ENCODE data around the gene DNAJC18. TPM values are rescaled to one million over a fixed set of nuclear protein-coding genes. Genes with fewer than 3 reads are reported as not detected.

The DNAJC18 gene
- total RNA-seq, 1 experiment from 2014 or later = 22.9 TPM

GRCh38 chr5:139369181-139369580 is 70.1 kb downstream of the DNAJC18 start:
- no peak for DNase-seq (ENCODE audit: low spot score)

DNA sequence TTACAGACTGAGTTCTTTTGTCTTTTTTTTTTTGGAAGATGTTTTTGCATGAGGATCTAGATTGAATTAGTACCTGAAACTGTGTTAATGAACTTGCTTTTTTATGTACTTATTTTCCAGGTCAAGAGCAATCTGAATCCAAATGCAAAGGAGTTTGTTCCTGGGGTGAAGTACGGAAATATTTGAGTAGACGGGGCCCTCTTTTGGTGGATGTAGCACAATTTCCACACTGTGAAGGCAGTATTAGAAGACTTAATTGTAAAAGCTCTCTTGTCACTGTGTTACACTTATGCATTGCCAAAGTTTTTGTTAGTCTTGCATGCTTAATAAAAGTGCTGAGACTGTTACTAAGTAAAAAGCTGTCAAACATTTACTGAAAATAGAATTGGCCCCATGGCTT is 70.7 kb downstream of the DNAJC18 start:
- DNase-seq (ENCODE audit: low spot score) = no peak

DNA sequence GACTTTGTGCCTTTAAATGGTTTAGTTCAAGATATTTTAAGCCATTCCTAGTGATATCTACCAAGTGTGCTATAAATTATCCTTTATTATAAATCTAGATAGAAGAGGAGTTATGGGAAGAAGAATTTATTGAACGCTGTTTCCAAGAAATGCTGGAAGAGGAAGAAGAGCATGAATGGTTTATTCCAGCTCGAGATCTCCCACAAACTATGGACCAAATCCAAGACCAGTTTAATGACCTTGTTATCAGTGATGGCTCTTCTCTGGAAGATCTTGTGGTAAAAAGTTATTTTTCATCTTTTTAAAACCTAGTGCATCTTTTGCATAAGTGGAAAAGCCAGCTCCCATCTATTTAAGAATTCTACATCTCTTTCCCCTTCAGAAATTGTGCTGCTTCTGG is 74.9 kb downstream of the DNAJC18 start:
- no peak for DNase-seq (ENCODE audit: low spot score)

GRCh38 chr5:139363937-139364336 is 75.4 kb downstream of the DNAJC18 start:
- DNase-seq (ENCODE audit: low spot score) = no peak

- no peak for DNase-seq (ENCODE audit: low spot score)
Observed at GRCh38 chr5:139361835-139362429, 77.4 kb downstream of the DNAJC18 start.

DNA sequence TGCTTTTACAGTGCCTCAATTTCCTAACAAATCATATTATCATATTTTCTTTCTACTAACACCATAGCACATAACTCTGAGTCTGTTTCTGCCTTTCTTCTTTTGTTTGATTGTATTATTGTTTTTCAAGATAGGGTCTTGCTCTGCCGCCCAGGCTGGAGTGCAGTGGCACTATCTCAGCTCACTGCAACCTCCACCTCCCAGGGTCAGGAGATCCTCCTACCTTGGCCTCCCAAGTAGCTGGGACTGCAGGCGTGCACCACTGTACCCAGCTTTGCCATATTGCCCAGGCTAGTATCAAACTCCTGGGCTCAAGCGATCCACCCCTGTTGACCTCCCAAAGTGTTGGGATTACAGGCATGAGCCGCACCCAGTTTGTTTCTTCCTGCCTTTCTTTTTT is 78.9 kb downstream of the DNAJC18 start:
- no peak for DNase-seq (ENCODE audit: low spot score)

Other genes starting within 250 kb of the DNAJC18 start
- 50.9 and 58.1 TPM in 2 replicates for gene SIL1, start 241.2 kb downstream of the DNAJC18 start, total RNA-seq (2014; rRNA removed; shearing (Covaris generic))
- 241 and 248 TPM in 2 replicates for gene MATR3, start 145.8 kb downstream of the DNAJC18 start, total RNA-seq (2014; rRNA removed; shearing (Covaris generic))
- gene PAIP2, start 97.7 kb downstream of the DNAJC18 start, total RNA-seq (2014; rRNA removed; shearing (Covaris generic)) = 66.1 and 71.8 TPM in 2 replicates
- not detected in 2 replicates for gene SLC23A1, start 56.2 kb downstream of the DNAJC18 start, total RNA-seq (2014; rRNA removed; shearing (Covaris generic))
- gene MZB1, start 49.6 kb downstream of the DNAJC18 start, total RNA-seq (2014; rRNA removed; shearing (Covaris generic)) = not detected in 2 replicates
- gene PROB1, start 44.4 kb downstream of the DNAJC18 start, total RNA-seq (2014; rRNA removed; shearing (Covaris generic)) = not detected in 2 replicates
- gene SPATA24, start 35.4 kb downstream of the DNAJC18 start, total RNA-seq (2014; rRNA removed; shearing (Covaris generic)) = 3.4 and 5.9 TPM in 2 replicates
- 0.10 TPM in 1 of 2 replicates, not detected in the other for gene ECSCR, start 23.2 kb upstream of the DNAJC18 start, total RNA-seq (2014; rRNA removed; shearing (Covaris generic))
- not detected in 2 replicates for gene SMIM33, start 31.5 kb upstream of the DNAJC18 start, total RNA-seq (2014; rRNA removed; shearing (Covaris generic))
- 14.2 and 15.6 TPM in 2 replicates for gene STING1, start 43.2 kb upstream of the DNAJC18 start, total RNA-seq (2014; rRNA removed; shearing (Covaris generic))
- 64.7 and 79.3 TPM in 2 replicates for gene UBE2D2, start 121.8 kb upstream of the DNAJC18 start, total RNA-seq (2014; rRNA removed; shearing (Covaris generic))
- 46.9 and 55.1 TPM in 2 replicates for gene CXXC5, start 208.8 kb upstream of the DNAJC18 start, total RNA-seq (2014; rRNA removed; shearing (Covaris generic))